ENCODE data around the gene METTL5.
"Not testable (repeated sequence)": the region's sequence is repeated elsewhere in the genome, so short reads cannot be mapped to it uniquely, and the experiment has no call there.

METTL5 gene

DNA sequence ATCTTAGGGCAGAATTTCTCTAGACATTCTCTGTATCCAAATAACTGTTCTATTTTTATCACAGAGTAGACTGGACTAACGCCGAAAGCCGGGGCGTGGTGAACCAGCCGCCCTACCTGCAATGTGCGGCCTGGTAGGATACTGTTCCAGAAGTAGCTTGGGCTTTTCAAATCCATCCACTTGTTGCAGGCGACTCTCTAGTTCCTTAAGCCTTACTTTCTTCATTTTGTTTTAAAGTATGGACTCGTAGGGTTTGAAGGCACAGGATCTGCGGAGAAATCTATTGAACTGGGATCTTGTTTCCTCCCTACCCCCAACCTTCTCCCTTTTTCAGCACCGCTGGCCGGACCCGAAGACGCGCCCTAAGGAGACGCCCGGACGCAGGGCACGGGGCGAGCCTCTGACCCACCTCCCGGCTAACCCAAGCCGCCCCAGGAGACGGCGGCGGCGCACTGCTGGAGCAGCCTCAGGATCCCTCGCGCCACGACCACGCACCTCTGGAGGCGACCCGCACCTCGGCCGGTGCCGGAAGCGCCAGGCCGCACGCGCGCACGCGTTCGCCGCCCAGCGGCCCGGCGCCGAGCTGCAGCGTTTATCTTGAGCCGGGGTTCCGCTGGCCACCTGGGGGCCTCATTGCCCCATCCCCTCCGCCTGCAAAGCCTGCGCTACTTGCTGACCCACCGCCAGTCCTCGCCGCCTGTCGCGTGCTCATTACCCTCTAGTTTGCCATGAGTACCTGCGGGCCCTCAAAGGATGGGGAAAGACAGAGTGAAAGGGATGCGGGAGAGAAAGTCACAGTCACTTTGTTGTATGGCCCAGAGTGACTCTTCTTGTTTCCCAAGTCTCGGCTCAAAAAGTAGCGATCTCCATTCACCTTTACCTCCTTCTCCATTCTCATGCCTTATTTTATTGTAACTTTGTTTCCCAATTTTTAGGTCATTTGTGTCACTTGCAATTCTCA is at the start of gene METTL5:
Gene METTL5, minus strand, starts transcription at position 533 of the 961 bp plus-strand sequence. Its CDS starts 308 bp downstream, at position 225.
- Mint-ChIP-seq H3K9me3 (no peaks in the 10 kb centered on the region), H3K27me3 (no peaks in the 10 kb centered on the region), H3K4me3 (peak within 1 kb of the TSS; percentile 95 to 97), H3K4me1 (peaks cover 78% of the 10 kb centered on the region), H3K27ac (peak within 1 kb of the TSS; percentile 96 to 97)
- DNase-seq = peak; percentile 82 to 84
- ATAC-seq = peak; percentile 76

DNA sequence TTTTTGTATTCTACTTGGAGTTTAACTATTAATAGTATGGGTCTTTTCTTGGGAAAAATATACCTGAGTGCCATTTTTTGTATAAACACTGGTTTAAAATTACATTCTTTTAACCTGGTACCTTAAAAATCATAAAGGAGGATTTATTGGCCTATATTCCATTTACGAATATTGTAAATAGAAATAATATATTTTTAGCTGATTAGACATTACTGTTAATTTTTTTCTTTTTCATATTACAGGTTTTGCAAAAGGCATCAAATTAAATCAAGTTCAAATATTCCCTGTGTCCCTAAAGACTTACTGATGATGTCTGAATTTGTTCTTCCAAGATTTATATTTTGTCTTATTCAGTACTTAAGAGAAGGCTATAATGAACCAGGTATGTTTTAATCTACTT is 47.3 kb upstream of the METTL5 start:
- DNase-seq (no peak), ATAC-seq (no peak)
- H3K4me3 Mint-ChIP-seq = no peak overlapping the region
- H3K4me1 Mint-ChIP-seq = peaks cover 11% of the 10 kb centered on the region
- H3K9me3 Mint-ChIP-seq = no peaks in the 10 kb centered on the region
- no peak overlapping the region for H3K27ac Mint-ChIP-seq
- no peaks in the 10 kb centered on the region for H3K27me3 Mint-ChIP-seq

DNA sequence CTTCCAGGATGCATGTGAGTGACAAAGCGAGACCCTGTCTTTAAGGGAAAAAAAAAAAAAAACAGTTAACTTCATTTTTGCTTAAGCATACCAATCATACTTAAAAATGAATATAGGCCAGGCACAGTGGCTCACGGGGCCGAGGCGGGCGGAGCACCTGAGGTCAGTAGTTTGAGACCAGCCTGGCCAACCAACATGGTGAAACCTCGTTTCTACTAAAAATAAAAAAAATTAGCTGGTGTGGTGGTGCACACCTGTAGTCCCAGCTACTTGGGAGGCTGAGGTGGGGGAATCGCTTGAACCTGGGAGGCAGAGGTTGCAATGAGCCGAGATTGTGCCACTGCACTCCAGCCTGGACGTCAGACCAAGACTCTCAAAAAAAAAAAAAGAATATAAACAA is 46.7 kb upstream of the METTL5 start:
- peaks cover 11% of the 10 kb centered on the region for H3K4me1 Mint-ChIP-seq
- H3K4me3 Mint-ChIP-seq, H3K27ac Mint-ChIP-seq, DNase-seq, ATAC-seq, H3K9me3 Mint-ChIP-seq, H3K27me3 Mint-ChIP-seq: not testable (repeated sequence)

DNA sequence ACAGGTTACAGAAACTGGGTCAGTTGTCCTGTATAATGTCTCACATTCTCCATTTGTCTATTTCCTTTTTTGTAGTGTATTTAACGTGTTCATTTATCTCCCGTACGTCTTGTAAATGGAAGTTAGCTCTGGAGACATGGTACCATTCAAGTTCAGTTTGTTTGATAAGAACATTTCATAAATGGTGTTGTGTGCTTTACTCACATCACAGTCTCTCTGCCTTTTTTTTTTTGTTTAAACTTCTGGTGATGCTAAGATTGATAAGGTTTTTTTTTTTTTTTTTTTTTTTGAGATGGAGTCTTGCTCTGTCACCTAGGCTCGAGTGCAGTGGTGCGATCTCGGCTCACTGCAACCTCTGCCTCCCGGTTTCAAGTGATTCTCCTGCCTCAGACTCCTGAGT is 44.2 kb upstream of the METTL5 start:
- Mint-ChIP-seq H3K9me3 (no peaks in the 10 kb centered on the region), H3K4me3 (no peak overlapping the region), H3K27me3 (no peaks in the 10 kb centered on the region), H3K27ac (no peak overlapping the region), H3K4me1 (peaks cover 18% of the 10 kb centered on the region)
- ATAC-seq = no peak
- DNase-seq = no peak

DNA sequence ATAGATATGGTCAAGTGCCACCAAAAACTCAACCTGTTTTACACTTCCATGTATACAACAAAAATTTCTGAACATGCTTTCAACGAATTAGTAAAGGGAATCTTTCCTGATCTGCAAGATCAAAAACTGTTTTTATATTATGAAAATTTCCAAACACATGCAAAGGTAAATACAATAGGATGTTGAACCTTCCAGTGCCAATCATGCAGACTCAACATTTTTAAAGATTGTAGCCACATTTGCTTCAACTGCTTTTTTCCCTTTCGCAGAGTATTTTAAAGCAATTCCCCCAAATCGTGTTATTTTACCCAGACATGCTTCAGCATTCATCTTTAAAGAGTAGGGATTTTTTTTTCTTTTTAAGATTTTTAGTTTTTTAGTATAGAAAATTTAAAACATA is 42.9 kb upstream of the METTL5 start:
- DNase-seq = no peak
- H3K4me1 Mint-ChIP-seq = peaks cover 28% of the 10 kb centered on the region
- no peak overlapping the region for H3K27ac Mint-ChIP-seq
- H3K9me3 Mint-ChIP-seq = no peaks in the 10 kb centered on the region
- no peak overlapping the region for H3K4me3 Mint-ChIP-seq
- H3K27me3 Mint-ChIP-seq = no peaks in the 10 kb centered on the region
- ATAC-seq = no peak

DNA sequence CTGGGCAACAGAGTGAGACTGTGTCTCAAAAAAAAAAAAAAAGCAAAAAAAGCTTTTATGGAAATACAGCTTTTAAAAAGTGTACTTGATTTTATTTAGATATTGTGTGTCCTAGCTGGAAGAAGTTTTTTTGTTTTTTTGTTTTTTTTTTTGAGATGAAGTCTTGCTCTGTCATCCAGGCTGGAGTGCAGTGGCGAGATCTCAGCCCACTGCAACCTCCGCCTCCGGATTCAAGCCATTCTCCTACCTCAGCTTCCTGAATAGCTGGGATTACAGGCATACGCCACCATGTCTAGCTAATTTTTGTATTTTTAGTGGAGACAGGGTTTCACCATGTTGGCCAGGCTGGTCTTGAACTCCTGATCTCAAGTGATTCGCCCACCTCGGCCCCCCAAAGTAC is 41.5 kb upstream of the METTL5 start:
- H3K4me1 Mint-ChIP-seq = peaks cover 32% of the 10 kb centered on the region
- H3K27me3 Mint-ChIP-seq, H3K9me3 Mint-ChIP-seq, H3K27ac Mint-ChIP-seq, H3K4me3 Mint-ChIP-seq, DNase-seq, ATAC-seq: not testable (repeated sequence)

DNA sequence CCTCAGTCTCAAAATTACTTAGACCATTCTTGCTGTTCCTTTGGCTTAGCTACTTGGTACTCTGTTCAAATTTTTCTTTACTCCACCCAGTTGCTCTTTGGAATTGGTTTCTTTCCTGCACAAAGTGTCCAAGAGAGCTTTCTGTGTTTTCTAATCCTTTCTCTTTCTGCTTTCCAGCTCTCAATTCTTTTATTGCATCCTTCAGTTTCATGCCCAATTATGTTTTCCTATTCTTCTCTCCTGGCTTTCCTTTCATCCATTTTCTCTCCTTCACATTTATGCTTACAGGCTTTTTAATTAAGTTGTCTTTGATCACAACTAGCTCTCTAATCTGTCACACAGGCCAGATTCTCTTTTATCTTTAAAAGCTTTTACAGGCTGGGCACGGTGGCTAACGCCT is 40.8 kb upstream of the METTL5 start:
- Mint-ChIP-seq H3K4me3 (no peak overlapping the region), H3K4me1 (peaks cover 29% of the 10 kb centered on the region), H3K27ac (no peak overlapping the region), H3K27me3 (no peaks in the 10 kb centered on the region), H3K9me3 (no peaks in the 10 kb centered on the region)
- DNase-seq (no peak), ATAC-seq (no peak)

DNA sequence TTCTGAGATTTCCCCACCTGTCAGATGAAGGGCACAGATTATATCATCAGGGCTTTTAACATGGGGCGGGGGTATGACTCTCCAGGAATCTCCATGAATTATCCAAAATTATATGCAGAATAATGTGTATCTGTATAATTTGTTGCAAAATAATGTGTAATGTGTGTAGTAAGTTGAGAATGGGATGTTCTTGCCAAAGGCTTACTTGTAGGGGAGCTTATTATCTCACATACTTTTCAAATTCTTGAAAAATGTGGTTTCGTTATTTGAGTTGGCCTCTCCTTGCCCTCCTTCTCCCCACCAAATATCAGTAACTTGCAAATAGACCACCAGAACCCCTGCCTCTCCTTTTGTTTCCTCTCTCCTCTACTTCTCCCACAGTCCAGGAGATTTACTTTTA is 38.1 kb upstream of the METTL5 start:
- no peak overlapping the region for H3K4me3 Mint-ChIP-seq
- H3K9me3 Mint-ChIP-seq = no peaks in the 10 kb centered on the region
- DNase-seq (no peak), ATAC-seq (no peak)
- H3K4me1 Mint-ChIP-seq = peaks cover 28% of the 10 kb centered on the region
- no peaks in the 10 kb centered on the region for H3K27me3 Mint-ChIP-seq
- no peak overlapping the region for H3K27ac Mint-ChIP-seq

DNA sequence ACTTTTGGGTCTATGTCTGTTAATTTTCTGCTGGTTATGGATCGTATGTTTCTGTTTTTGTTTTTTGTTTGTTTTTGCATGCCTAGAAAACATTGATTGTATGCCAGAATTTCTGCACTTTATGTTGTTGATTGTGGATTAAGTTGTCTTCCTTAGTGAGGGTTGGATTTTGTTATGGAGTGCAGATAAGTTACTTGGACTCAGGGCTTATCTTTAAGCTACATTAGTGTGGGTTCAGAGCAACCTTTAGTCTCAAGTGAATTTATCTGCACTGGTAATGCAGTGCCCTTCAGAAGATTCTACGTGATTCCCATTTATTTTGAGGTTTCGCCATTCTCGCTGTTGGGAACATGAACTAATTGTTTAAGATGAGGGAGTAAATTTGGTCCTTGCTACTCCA is 35.4 kb upstream of the METTL5 start:
- ATAC-seq = no peak
- no peaks in the 10 kb centered on the region for H3K9me3 Mint-ChIP-seq
- DNase-seq = no peak
- no peak overlapping the region for H3K4me3 Mint-ChIP-seq
- peak overlapping the region in 1 of 2 donors; percentile 78 for H3K27ac Mint-ChIP-seq
- H3K27me3 Mint-ChIP-seq = no peaks in the 10 kb centered on the region
- H3K4me1 Mint-ChIP-seq = peaks cover 22% of the 10 kb centered on the region

DNA sequence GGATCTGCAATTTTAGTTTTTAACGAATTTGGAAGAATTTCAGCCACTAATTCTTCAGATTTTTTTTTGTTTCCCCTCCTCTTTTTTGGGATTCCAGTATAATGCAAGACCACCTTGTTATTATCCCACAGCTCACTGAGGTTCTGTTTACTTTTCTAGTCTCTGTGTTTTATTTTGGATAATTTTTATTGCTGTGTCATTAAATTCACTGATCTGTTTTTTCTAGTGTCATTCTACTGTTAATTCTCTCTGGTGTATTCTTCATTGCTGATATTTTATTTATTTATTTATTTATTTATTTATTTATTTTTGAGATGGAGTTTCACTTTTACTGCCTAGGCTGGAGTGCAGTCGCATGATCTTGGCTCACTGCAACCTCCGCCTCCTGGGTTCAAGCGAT is 34.7 kb upstream of the METTL5 start:
- DNase-seq = no peak
- Mint-ChIP-seq H3K27me3 (no peaks in the 10 kb centered on the region), H3K9me3 (no peaks in the 10 kb centered on the region), H3K27ac (no peak overlapping the region), H3K4me1 (peaks cover 22% of the 10 kb centered on the region), H3K4me3 (no peak overlapping the region)
- ATAC-seq = no peak

DNA sequence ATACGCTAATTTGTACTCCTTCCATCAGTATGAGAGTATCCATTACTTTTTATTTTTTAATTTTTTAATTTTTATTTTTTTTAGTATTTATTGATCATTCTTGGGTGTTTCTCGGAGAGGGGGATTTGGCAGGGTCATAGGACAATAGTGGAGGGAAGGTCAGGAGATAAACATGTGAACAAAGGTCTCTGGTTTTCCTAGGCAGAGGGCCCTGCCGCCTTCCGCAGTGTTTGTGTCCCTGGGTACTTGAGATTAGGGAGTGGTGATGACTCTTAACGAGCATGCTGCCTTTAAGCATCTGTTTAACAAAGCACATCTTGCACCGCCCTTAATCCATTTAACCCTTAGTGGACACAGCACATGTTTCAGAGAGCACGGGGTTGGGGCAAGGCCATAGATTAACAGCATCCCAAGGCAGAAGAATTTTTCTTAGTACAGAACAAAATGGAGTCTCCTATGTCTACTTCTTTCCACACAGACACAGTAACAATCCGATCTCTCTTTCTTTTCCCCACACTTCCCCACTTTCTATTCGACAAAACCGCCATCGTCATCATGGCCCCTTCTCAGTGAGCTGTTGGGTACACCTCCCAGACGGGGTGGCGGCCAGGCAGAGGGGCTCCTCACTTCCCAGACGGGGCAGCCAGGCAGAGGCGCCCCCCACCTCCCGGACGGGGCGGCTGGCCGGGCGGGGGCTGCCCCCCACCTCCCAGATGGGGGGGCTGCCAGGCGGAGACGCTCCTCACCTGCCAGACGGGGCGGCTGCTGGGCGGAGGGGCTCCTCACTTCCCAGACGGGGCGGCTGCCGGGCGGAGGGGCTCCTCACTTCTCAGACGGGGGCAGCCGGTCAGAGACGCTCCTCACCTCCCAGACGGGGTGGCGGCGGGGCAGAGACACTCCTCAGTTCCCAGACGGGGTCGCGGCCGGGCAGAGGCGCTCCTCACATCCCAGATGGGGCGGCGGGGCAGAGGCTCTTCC is 30.9 kb upstream of the METTL5 start:
- peaks cover 19% of the 10 kb centered on the region for H3K4me1 Mint-ChIP-seq
- DNase-seq, H3K4me3 Mint-ChIP-seq, H3K27me3 Mint-ChIP-seq, H3K9me3 Mint-ChIP-seq, ATAC-seq, H3K27ac Mint-ChIP-seq: not testable (repeated sequence)

DNA sequence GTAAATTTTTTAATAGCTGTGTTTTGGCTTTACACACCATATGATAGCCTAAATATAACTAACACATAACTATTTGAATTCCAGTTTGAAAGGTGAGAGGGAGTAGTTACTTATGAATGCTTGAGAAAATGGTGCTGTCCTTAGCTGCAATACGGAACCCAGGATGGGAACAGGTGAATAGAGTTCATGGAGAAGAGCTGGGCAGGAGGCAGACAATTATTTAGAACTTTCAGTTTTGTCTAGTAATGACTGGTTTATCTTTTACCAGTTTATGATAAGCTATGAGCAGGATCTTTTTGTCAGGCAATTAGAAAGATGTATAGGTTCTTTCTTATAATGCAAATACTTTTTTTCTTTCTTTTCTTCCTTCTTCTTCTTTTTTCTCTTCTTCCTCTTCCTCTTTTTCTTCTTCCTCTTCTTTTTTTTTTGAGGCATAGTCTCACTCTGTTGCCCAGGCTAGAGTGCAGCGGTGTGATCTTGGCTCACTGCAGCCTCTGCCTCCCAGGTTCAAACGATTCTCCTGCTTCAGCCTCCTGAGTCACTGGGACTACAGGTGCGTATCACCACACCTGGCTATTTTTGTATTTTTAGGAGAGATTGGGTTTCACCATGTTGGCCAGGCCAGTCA is 28.4 kb upstream of the METTL5 start:
- H3K4me1 Mint-ChIP-seq = peaks cover 21% of the 10 kb centered on the region
- H3K4me3 Mint-ChIP-seq = no peak overlapping the region
- H3K9me3 Mint-ChIP-seq = peaks cover 0 to 4% of the 10 kb centered on the region in 2 donors
- H3K27me3 Mint-ChIP-seq = no peaks in the 10 kb centered on the region
- ATAC-seq (no peak), DNase-seq (no peak)
- H3K27ac Mint-ChIP-seq = no peak overlapping the region

DNA sequence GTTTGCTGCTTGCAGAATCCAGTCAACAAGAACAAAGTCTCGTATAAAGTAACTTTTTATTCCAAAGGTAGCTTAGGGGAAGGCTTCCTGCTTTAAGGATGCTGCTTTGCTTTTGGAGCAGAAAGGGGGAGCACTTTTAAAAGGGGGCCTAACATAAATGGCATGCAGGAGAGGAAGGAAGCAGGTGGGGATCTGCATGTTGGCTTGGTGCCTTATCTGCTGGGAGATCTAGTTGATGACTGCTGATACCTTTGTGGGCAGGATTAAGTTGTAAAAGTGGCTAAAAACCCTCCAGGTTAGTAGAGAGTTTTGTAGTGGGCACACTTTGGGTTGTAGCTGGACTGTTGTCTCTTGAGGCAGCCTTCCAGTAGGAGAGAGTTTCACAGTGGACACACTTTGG is 25.0 kb upstream of the METTL5 start:
- DNase-seq = no peak
- Mint-ChIP-seq H3K27ac (peak overlapping the region in 1 of 2 donors; percentile 2), H3K4me3 (no peak overlapping the region)

DNA sequence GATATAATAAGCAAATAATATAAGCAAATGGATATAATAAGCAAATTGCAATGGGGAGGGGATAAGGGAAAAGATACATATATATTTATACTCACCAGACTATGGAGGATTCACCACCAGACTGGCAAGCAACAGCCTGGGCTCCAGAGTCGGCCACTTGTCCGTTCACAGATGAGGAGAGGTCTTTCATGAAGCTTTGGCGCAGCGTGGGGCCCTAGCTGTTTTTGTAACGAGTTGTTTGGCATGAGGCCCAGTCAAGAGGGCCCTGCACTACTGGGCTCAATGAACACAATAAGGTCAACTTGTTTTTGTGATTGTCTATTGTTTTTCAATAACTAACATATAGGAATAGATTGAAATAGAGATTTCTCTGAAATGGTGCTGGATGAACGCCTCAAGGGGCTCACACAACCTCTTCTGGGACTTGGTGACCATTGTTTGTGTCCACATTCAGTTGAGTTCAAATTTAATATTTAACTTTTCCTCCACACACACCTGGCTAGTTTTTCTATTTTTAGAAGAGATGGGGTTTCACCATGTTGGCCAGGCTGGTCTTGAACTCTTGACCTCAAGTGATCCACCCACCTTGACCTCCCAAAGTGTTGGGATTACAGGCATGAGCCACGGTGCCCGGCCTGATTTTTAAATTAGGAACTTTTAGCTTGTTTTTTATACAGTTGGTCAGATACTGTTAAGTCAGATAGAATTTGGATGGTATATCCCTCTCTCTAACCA is 24.4 kb upstream of the METTL5 start:
- peaks cover 37% of the 10 kb centered on the region for H3K4me1 Mint-ChIP-seq
- H3K9me3 Mint-ChIP-seq, H3K4me3 Mint-ChIP-seq: not testable (repeated sequence)

More for the DNA sequence above, 25.0 kb upstream of the METTL5 start:
- peaks cover 0 to 4% of the 10 kb centered on the region in 2 donors for H3K9me3 Mint-ChIP-seq
- H3K27me3 Mint-ChIP-seq = no peaks in the 10 kb centered on the region
- no peak for ATAC-seq
- peaks cover 37% of the 10 kb centered on the region for H3K4me1 Mint-ChIP-seq

DNA sequence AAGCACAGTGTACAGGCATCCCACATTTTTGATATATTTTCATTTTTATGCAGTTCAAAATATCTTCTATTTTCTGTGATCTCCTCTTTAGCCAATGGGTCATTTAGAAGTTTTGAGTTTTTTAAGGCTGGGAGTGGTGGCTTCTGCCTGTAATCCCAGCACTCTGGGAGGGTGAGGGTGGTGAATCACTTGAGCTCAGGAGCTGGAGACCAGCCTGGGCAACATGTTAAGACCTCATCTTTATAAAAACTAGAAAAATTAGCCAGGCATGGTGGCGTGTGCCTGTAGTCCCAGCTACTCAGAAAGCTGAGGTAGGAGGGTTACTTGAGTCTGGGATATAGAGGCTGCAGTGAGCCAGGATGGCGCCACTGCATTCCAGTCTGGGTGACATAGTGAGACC is 20.3 kb upstream of the METTL5 start:
- Mint-ChIP-seq H3K27me3 (no peaks in the 10 kb centered on the region), H3K4me3 (no peak overlapping the region), H3K9me3 (no peaks in the 10 kb centered on the region), H3K27ac (no peak overlapping the region), H3K4me1 (peaks cover 31% of the 10 kb centered on the region)
- ATAC-seq (no peak), DNase-seq (no peak)

More for the DNA sequence above, 24.4 kb upstream of the METTL5 start:
- ATAC-seq, H3K27ac Mint-ChIP-seq, DNase-seq, H3K27me3 Mint-ChIP-seq: not testable (repeated sequence)

All from stimulated activated naive CD8-positive, alpha-beta T cell treated with anti-CD3 and anti-CD28 coated beads, Interleukin-15, amount 100 ng/mL, for 72 hours (primary cell).